GM19025 (cell line): Measurements from ENCODE around the gene CLCN3.
"Not testable (repeated sequence)": the region's sequence is repeated elsewhere in the genome, so short reads cannot be mapped to it uniquely, and the experiment has no call there.

Source experiments
- ATAC-seq: cut with Tn5 transposase; IDR thresholded peaks from one replicate; pipeline ENCODE4 v1.9.1; 2021; ENCODE audit warnings: mild to moderate bottlenecking, low read depth, moderate library complexity; ENCODE audit not compliant: unreplicated experiment

The CLCN3 gene

GRCh38 chr4:169619958-169620879, at the start of gene CLCN3:
TSS of gene CLCN3 (plus strand) at chr4:169620578. CDS start at chr4:169635929, 15,351 bp downstream.
- ATAC-seq = peak; percentile 94

DNA sequence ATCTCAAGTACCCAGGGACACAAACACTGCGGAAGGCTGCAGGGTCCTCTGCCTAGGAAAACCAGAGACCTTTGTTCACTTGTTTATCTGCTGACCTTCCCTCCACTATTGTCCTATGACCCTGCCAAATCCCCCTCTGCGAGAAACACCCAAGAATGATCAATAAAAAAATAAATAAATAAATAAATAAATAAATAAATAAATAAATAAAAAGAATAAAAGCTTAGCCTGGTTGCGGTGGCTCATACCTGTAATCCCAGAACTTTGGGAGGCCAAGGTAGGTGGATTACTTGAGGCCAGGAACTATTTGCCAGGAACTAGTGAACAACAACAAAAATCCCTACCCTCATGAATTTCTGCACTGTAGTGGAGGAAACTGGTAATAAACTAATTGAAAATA, 49.4 kb upstream of the CLCN3 start:
- not testable (repeated sequence) for ATAC-seq

DNA sequence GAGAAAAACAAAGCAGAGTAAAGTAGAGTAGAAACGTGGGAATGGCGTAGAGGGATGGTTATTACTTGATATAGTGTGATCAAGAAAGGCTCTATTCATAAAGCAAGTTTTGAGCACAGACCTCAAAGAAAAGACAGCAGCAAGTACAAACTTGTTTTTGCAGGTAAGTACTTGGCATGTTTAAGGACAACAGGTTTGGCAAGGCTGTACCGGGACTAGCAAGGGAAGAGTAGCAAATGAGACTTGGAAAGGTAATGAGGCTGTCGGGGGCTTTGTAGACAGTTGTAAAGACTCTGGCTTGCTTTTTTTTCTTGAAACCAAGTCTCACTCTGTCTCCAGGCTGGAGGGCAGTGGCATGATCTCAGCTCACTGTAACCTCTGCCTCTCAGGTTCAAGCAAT, 48.9 kb upstream of the CLCN3 start:
- ATAC-seq = no peak

GRCh38 chr4:169573889-169574288, 46.5 kb upstream of the CLCN3 start:
- ATAC-seq = no peak

- peak; percentile 80 for ATAC-seq
Measured at GRCh38 chr4:169582203-169582602, 38.2 kb upstream of the CLCN3 start.

GRCh38 chr4:169582706-169583105, 37.7 kb upstream of the CLCN3 start:
- ATAC-seq = no peak

DNA sequence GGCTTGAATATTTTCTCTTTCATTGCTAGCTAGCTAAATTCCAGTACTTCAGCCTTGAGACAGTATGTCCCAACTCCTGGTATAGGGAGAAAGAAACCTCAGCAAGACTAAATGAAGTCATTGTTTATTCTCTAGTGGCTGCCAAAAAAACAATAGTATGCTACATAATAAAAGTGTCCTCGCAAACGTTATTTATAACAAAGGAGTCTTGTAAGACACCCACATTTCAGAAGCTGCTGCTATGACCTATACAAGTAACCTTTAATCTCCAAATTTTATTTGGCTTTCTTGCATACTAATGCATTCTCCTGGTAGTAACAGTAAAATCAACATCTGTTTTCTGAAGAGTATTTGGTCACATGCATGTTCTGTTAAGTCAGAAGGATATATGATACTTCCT, 36.8 kb upstream of the CLCN3 start:
- ATAC-seq = no peak

- ATAC-seq = no peak
Measured at GRCh38 chr4:169593050-169593560, 27.3 kb upstream of the CLCN3 start.

DNA sequence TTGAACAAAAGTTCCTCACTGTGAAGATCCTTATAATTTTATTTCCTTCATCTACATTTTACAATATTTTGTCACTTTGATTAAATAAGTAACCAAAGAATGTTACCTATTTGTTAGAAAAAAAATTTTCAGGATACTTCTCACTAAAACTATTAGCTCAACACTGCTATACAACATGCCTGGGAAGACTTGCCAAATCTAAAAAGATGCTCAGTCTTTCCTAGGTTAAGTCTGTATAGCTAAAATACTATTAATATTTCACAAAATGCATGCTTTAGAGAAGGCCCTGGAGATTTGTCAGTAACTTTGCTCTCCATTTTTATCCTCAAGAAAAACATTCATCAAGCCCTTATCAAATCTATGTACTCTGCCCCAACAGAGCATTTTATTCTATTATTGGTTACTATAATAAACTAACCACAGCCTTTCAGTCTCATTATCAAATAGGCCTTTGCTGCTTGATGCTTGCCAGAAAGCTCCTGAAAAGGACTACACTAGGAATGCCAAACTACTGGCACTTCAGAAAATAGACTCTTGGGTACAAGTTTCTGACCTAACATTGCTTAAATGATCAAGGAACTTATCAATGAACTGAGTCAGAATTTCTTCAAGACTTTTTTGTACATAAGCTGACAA, 25.7 kb upstream of the CLCN3 start:
- no peak for ATAC-seq

- ATAC-seq = no peak
Measured at GRCh38 chr4:169601016-169601771, 19.2 kb upstream of the CLCN3 start.

DNA sequence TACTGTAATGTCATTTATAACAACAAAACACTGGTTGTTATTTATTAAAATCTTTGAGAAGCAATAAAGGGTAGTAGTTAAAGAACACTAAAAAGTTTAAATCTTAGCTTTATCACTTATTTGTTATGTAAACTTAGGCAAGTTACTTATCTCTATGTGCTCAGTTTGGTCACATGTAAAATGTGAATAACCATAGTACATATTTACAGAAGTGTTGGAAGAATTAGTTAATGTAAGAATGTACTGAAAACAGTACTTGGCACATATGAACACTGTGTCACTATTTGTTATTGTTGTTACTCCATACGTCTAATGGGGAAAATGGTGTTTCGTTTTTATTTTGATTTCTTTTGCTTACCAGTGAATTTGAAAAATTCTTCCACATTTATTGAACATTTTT, 17.1 kb upstream of the CLCN3 start:
- no peak for ATAC-seq

DNA sequence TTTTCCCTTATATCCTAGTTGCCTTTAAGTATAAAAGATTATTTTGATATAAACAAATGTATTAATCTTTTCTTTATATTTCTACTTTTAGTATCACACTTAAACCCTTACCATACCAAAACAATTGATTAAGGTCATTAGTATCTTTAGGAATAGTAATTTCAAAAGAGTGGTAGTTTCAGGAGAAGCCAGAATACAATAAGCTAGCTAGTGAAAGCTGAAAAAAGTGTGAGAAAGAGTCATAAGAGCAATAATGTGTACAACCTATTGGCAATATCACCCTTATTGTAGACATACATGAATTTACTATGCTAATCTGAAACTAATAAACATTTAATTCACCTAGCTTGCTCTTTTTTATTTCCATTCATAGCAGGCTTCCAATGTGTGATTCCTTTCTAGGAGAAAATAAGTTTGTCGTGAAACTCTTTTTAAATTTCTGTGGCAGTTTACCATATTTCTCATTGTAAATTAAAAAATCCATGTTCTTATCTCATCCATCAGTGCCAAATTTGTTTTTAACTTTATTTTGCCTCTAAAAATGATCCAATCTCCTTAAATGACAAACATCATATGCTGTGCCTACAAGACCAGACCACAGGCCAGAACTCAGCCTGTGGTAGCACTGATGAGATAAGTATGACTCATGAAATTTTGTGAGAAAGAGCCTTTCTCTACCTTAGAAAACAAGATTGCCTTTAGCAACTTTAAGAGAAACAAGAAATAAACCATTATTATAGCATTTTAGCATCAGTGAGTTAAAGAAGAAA, 16.1 kb upstream of the CLCN3 start:
- no peak for ATAC-seq

GRCh38 chr4:169604903-169605331, 15.5 kb upstream of the CLCN3 start:
- ATAC-seq = no peak

DNA sequence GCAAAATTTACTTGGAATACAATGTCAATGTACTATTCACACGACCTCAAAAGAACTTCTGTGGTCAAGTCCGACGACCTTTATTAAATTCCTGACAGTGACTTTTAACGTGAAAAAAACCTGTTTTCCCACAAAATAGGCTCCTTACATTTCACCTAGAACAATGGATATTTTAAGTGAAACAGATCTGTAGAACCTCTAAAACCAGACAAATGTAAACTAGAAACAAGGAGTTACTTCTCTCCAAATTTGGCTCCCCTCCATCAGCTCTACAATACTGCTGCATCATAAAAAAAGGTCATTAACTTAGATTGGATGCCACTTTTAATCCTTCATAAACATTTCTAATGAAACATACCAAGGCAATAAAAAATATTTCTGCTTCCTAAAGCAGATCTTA, 9.2 kb upstream of the CLCN3 start:
- no peak for ATAC-seq

- ATAC-seq = peak; percentile 95
Measured at GRCh38 chr4:169611991-169612870, 8.1 kb upstream of the CLCN3 start, which contains the start of gene NEK1. TSS of gene NEK1 (minus strand) at chr4:169612583. CDS start at chr4:169602630, 9,953 bp downstream.

- peak; percentile 34 for ATAC-seq
Measured at GRCh38 chr4:169612871-169613859, 7.2 kb upstream of the CLCN3 start.

- no peak for ATAC-seq
Measured at GRCh38 chr4:169615467-169616106, 4.8 kb upstream of the CLCN3 start.
